Spleen (tissue), 7 donors: ENCODE measurements around the gene SUSD6.

Source experiments
- CTCF ChIP-seq, 11 experiments: fragments of 200-600 bp in 7 of 11; fragments of 450-650 bp in 4 of 11; sonication (generic) in 4 of 11; IDR thresholded peaks in 8 of 11; conservative IDR thresholded peaks in 3 of 11; 1 replicate in 7 of 11; 2 replicates in 4 of 11; pipeline versions ENCODE4 v1.4.0 to v1.8.0; 2016 to 2021; ENCODE audit warnings: antibody characterized with exemption in 11 of 11, inconsistent platforms in 4 of 11, mild to moderate bottlenecking in 1 of 11
- POLR2A ChIP-seq, 3 donors: fragments of 450-650 bp; IDR thresholded peaks; one replicate each; pipeline ENCODE4 v1.5.1; 2017; ENCODE audit warnings: antibody characterized with exemption in 3 of 3, mild to moderate bottlenecking in 1 of 3
- POLR2AphosphoS5 ChIP-seq, 3 donors: sonication (generic); formaldehyde crosslinking; IDR thresholded peaks; one replicate each; pipeline ENCODE4 v1.5.1; 2017; ENCODE audit warnings: antibody characterized with exemption in 3 of 3
- donor health status: DM: no; HTN: no; CAD: no; lungs with moderate emphysema.
- donor health status: DM: no; HTN: no; CAD: no.
- donor health status: DM: no; HTN: no; CAD: no.

GRCh38 chr14:69579476-69579875, 31.9 kb upstream of the SUSD6 start:
- no peak for TF ChIP-seq CTCF (IDR thresholded peaks at IDR 0.05 in 8 of 11, conservative IDR thresholded peaks at IDR 0.05 in 3 of 11)
- TF ChIP-seq POLR2AphosphoS5 (IDR thresholded peaks at IDR 0.05): no peak
- no peak for TF ChIP-seq POLR2A (IDR thresholded peaks at IDR 0.05)
